CD4-positive, alpha-beta T cell (primary cell): Measurements from ENCODE around the gene SERINC1. TPM values are rescaled to one million over a fixed set of nuclear protein-coding genes. Genes with fewer than 3 reads are reported as not detected.
"Not testable (repeated sequence)": the region's sequence is repeated elsewhere in the genome, so short reads cannot be mapped to it uniquely, and the experiment has no call there.

Experiments
- ATAC-seq: fragments of 200-7000 bp; cut with Tn5 transposase; one replicate; pipeline ENCODE4 v1.10.0; 2022; ENCODE audit warnings: mild to moderate bottlenecking; ENCODE audit not compliant: poor library complexity
- CTCF ChIA-PET: fragments of 350-600 bp; sonication (Branson Sonifier 250); formaldehyde crosslinking; loops from one replicate; lab custom pipeline; 2021; ENCODE audit warnings: antibody characterized with exemption, inconsistent platforms; lab: Charles Lee
- POLR2A ChIA-PET: fragments of 350-600 bp; sonication (Branson Sonifier 250); formaldehyde crosslinking; loops from one replicate; lab custom pipeline; 2021; ENCODE audit warnings: antibody characterized with exemption, inconsistent platforms; lab: Charles Lee
- DNase-seq, 14 experiments: peaks; one replicate each; pipeline ENCODE4 v3.0.0-alpha.2; 2013 to 2020; ENCODE audit warnings: mixed read lengths in 2 of 14
- H3K27ac ChIP-seq, 2 donors: one replicate each; pipeline versions ENCODE4 v1.5.1 to v1.7.0; 2013; ENCODE audit warnings: low read length in 2 of 2, low read depth in 1 of 2, mild to moderate bottlenecking in 1 of 2
- H3K27me3 ChIP-seq, 2 experiments: 1 replicate in 1 of 2; 2 replicates in 1 of 2; pipeline versions ENCODE4 v1.6.1 to v1.7.0; 2013; ENCODE audit warnings: low read length in 2 of 2, control low read depth in 1 of 2, mild to moderate bottlenecking in 1 of 2, moderate library complexity in 1 of 2; ENCODE audit not compliant: insufficient read depth in 2 of 2, control insufficient read depth in 1 of 2
- H3K36me3 ChIP-seq: one replicate; pipeline ENCODE4 v1.6.1; 2013; ENCODE audit warnings: low read length, control low read depth; ENCODE audit not compliant: insufficient read depth
- H3K4me1 ChIP-seq: one replicate; pipeline ENCODE4 v1.6.1; 2013; ENCODE audit warnings: low read length, control low read depth; ENCODE audit not compliant: insufficient read depth
- H3K4me3 ChIP-seq: one replicate; pipeline ENCODE4 v1.5.1; 2013; ENCODE audit warnings: mild to moderate bottlenecking, low read length, moderate library complexity
- H3K9me3 ChIP-seq, 2 experiments: 1 replicate in 1 of 2; 2 replicates in 1 of 2; pipeline versions ENCODE4 v1.6.1 to v1.7.0; 2013; ENCODE audit warnings: low read length in 2 of 2, mild to moderate bottlenecking in 2 of 2, control low read depth in 1 of 2, moderate library complexity in 1 of 2; ENCODE audit not compliant: control insufficient read depth in 1 of 2, insufficient read depth in 1 of 2
- H3K27ac Mint-ChIP-seq: one replicate; pipeline ENCODE4 v1.8.0; 2020; ENCODE audit warnings: mixed read lengths
- H3K27me3 Mint-ChIP-seq: one replicate; pipeline ENCODE4 v1.8.0; 2021; ENCODE audit warnings: mixed read lengths
- H3K36me3 Mint-ChIP-seq: one replicate; pipeline ENCODE4 v1.8.0; 2021; ENCODE audit warnings: low read depth, mixed read lengths
- H3K4me1 Mint-ChIP-seq: one replicate; pipeline ENCODE4 v1.8.0; 2021; ENCODE audit warnings: low read depth, mixed read lengths
- H3K4me3 Mint-ChIP-seq: one replicate; pipeline ENCODE4 v1.8.0; 2020; ENCODE audit warnings: mild to moderate bottlenecking, mixed read lengths
- H3K9me3 Mint-ChIP-seq: one replicate; pipeline ENCODE4 v1.8.0; 2020; ENCODE audit warnings: mixed read lengths
- CTCF ChIP-seq: fragments of 200-600 bp; IDR thresholded peaks from one replicate; pipeline ENCODE4 v1.8.0; 2022; ENCODE audit warnings: antibody characterized with exemption, mild to moderate bottlenecking
- intact Hi-C, 2 experiments: fragments of 100-400 bp; cut with DNase I in 1 of 2; cut with micrococcal nuclease in 1 of 2; formaldehyde crosslinking; loops; one replicate each; pipeline versions ENCODE4 v1.15.1 to v1.9.0; 2023 to 2025; cut with DNase I, micrococcal nuclease
- total RNA-seq, 174 experiments: library from RNA in 2 of 174; stranded (reverse) in 2 of 174; gene quantifications; one replicate each; pipeline ENCODE4 v1.2.3 and lab custom pipeline; 2021 to 2026

The SERINC1 gene
- total RNA-seq, 2 experiments from 2014 or later, result 175 to 178 TPM

- no peak overlapping the region for H3K4me3 Mint-ChIP-seq
- Histone ChIP-seq H3K36me3 (peaks cover 59% of the 10 kb centered on the region), H3K4me3 (no peak overlapping the region), H3K4me1 (peaks cover 15% of the 10 kb centered on the region), H3K27me3 (no peaks in the 10 kb centered on the region), H3K9me3 (no peaks in the 10 kb centered on the region), H3K27ac (no peak overlapping the region)
- peak overlapping the region; percentile 31 for H3K27ac Mint-ChIP-seq
- H3K27me3 Mint-ChIP-seq, result no peaks in the 10 kb centered on the region
- DNase-seq (no peak), ATAC-seq (no peak)
- peaks cover 86% of the 10 kb centered on the region for H3K4me1 Mint-ChIP-seq
- POLR2A ChIA-PET, result interaction anchor here (0.7 to 1.0 kb wide), 2 partner anchors 13 to 20 kb away, joined by 4 to 9 read pairs; partner anchors contain the start of gene SERINC1
- no peak for TF ChIP-seq CTCF
- intact Hi-C loops, result no loop called here
- peaks cover 90% of the 10 kb centered on the region for H3K36me3 Mint-ChIP-seq
- CTCF ChIA-PET, result interaction anchor here (1.1 kb wide), 1 partner anchor 34 kb away, joined by 4 read pairs; no protein-coding TSS in a partner anchor
- H3K9me3 Mint-ChIP-seq, result no peaks in the 10 kb centered on the region
These were observed 13.5 kb downstream of the SERINC1 start for GRCh38 chr6:122458087-122458486.

GRCh38 chr6:122455116-122455515 lies 16.5 kb downstream of the SERINC1 start:
- H3K36me3 ChIP-seq, result peaks cover 86% of the 10 kb centered on the region
- CTCF ChIA-PET, H3K4me3 ChIP-seq, H3K27me3 Mint-ChIP-seq, H3K27me3 ChIP-seq, H3K4me1 ChIP-seq, ATAC-seq, H3K9me3 Mint-ChIP-seq, H3K27ac ChIP-seq, H3K4me3 Mint-ChIP-seq, intact Hi-C loops, H3K9me3 ChIP-seq, DNase-seq: not testable (repeated sequence)
- H3K36me3 Mint-ChIP-seq, result peaks cover 95% of the 10 kb centered on the region
- POLR2A ChIA-PET, result interaction anchor here (3.8 kb wide), 1 partner anchor 16 kb away, joined by 15 read pairs; the partner anchor contains the start of gene SERINC1
- peaks cover 74% of the 10 kb centered on the region for H3K4me1 Mint-ChIP-seq
- H3K27ac Mint-ChIP-seq, result peak overlapping the region; percentile 32

GRCh38 chr6:122454673-122455072 lies 16.9 kb downstream of the SERINC1 start:
- peak overlapping the region; percentile 32 for H3K27ac Mint-ChIP-seq
- CTCF ChIA-PET, result no interaction called here
- intact Hi-C loops, result loop anchor here in 1 of 2 experiments (5.0 kb wide), 1 partner anchor 52 kb away; no protein-coding TSS in a partner anchor

More at GRCh38 chr6:122454673-122455072, 16.9 kb downstream of the SERINC1 start:
- Mint-ChIP-seq H3K4me3 (no peak overlapping the region), H3K27me3 (no peaks in the 10 kb centered on the region), H3K4me1 (peaks cover 70% of the 10 kb centered on the region), H3K9me3 (no peaks in the 10 kb centered on the region), H3K36me3 (peaks cover 97% of the 10 kb centered on the region)
- no peak for TF ChIP-seq CTCF
- Histone ChIP-seq H3K4me1 (peaks cover 3% of the 10 kb centered on the region), H3K9me3 (no peaks in the 10 kb centered on the region), H3K36me3 (peaks cover 90% of the 10 kb centered on the region), H3K27ac (no peak overlapping the region), H3K4me3 (no peak overlapping the region), H3K27me3 (no peaks in the 10 kb centered on the region)
- ATAC-seq, result no peak
- DNase-seq, result no peak
- POLR2A ChIA-PET, result interaction anchor here (0.8 to 3.8 kb wide), 2 partner anchors 17 to 31 kb away, joined by 4 to 15 read pairs; partner anchors contain the start of gene SERINC1
